ENCODE data around the gene CDH12. TPM values are rescaled to one million over a fixed set of nuclear protein-coding genes. Genes with fewer than 3 reads are reported as not detected.
"Not testable (repeated sequence)": the region's sequence is repeated elsewhere in the genome, so short reads cannot be mapped to it uniquely, and the experiment has no call there.

Gene CDH12
- total RNA-seq, 4 donors from 2014 or later, result not detected

GRCh38 chr5:22612928-22613327 is 240.2 kb downstream of the CDH12 start:
- ATAC-seq (no peak), DNase-seq (no peak)
- H3K27ac ChIP-seq, result no peak overlapping the region
- TF ChIP-seq CTCF (IDR thresholded peaks at IDR 0.05 in 4 of 5, conservative IDR thresholded peaks at IDR 0.05 in 1 of 5) (no peak), POLR2A (IDR thresholded peaks at IDR 0.05) (no peak)
- no peak overlapping the region for H3K4me3 ChIP-seq
- intact Hi-C loops (cut with DNase I; ENCODE audit: low total_unique reads) (no loop called here), in situ Hi-C loops (cut with MboI; ENCODE audit: low sequenced_read_pairs in 4 of 4) (no loop called here)
- H3K27me3 ChIP-seq, result no peaks in the 10 kb centered on the region
- no peaks in the 10 kb centered on the region for H3K36me3 ChIP-seq
- H3K9me3 ChIP-seq, result no peaks in the 10 kb centered on the region
- no peaks in the 10 kb centered on the region for H3K4me1 ChIP-seq

GRCh38 chr5:22611327-22611726 is 241.8 kb downstream of the CDH12 start:
- no peaks in the 10 kb centered on the region for H3K27me3 ChIP-seq
- H3K9me3 ChIP-seq, result no peaks in the 10 kb centered on the region
- intact Hi-C loops (cut with DNase I; ENCODE audit: low total_unique reads), result no loop called here
- no peaks in the 10 kb centered on the region for H3K36me3 ChIP-seq
- H3K27ac ChIP-seq, result no peak overlapping the region
- ATAC-seq, result no peak
- in situ Hi-C loops (cut with MboI; ENCODE audit: low sequenced_read_pairs in 4 of 4), result no loop called here
- no peak overlapping the region for H3K4me3 ChIP-seq
- TF ChIP-seq CTCF (IDR thresholded peaks at IDR 0.05 in 4 of 5, conservative IDR thresholded peaks at IDR 0.05 in 1 of 5) (no peak), POLR2A (IDR thresholded peaks at IDR 0.05) (no peak)
- no peak for DNase-seq
- H3K4me1 ChIP-seq, result no peaks in the 10 kb centered on the region

- H3K36me3 ChIP-seq; H3K27me3 ChIP-seq; ATAC-seq; H3K4me1 ChIP-seq; intact Hi-C loops (cut with DNase I; ENCODE audit: low total_unique reads); H3K4me3 ChIP-seq; H3K9me3 ChIP-seq; DNase-seq; H3K27ac ChIP-seq; in situ Hi-C loops (cut with MboI; ENCODE audit: low sequenced_read_pairs in 4 of 4): not testable (repeated sequence)
Observed at GRCh38 chr5:22607498-22607897, 245.6 kb downstream of the CDH12 start.

- Histone ChIP-seq H3K4me3 (no peak overlapping the region), H3K27ac (no peak overlapping the region), H3K36me3 (no peaks in the 10 kb centered on the region), H3K4me1 (no peaks in the 10 kb centered on the region), H3K9me3 (no peaks in the 10 kb centered on the region), H3K27me3 (no peaks in the 10 kb centered on the region)
- TF ChIP-seq POLR2A (IDR thresholded peaks at IDR 0.05) (no peak), CTCF (IDR thresholded peaks at IDR 0.05 in 4 of 5, conservative IDR thresholded peaks at IDR 0.05 in 1 of 5) (no peak)
- ATAC-seq, result no peak
- in situ Hi-C loops (cut with MboI; ENCODE audit: low sequenced_read_pairs in 4 of 4), result no loop called here
- no peak for DNase-seq
- intact Hi-C loops (cut with DNase I; ENCODE audit: low total_unique reads), result no loop called here
Observed at GRCh38 chr5:22605473-22605872, 247.7 kb downstream of the CDH12 start.

- Histone ChIP-seq H3K27ac (no peak overlapping the region), H3K27me3 (no peaks in the 10 kb centered on the region), H3K4me1 (no peaks in the 10 kb centered on the region), H3K4me3 (no peak overlapping the region), H3K36me3 (no peaks in the 10 kb centered on the region), H3K9me3 (no peaks in the 10 kb centered on the region)
- TF ChIP-seq POLR2A (IDR thresholded peaks at IDR 0.05) (no peak), CTCF (IDR thresholded peaks at IDR 0.05 in 4 of 5, conservative IDR thresholded peaks at IDR 0.05 in 1 of 5) (no peak)
- DNase-seq (no peak), ATAC-seq (no peak)
- intact Hi-C loops (cut with DNase I; ENCODE audit: low total_unique reads), result no loop called here
- in situ Hi-C loops (cut with MboI; ENCODE audit: low sequenced_read_pairs in 4 of 4), result no loop called here
Observed at GRCh38 chr5:22604711-22605110, 248.4 kb downstream of the CDH12 start.

Data from gastrocnemius medialis (tissue), 4 donors.